ENCODE measurements around the gene HOXA10.

GRCh38 chr7:27157702-27158431 lies 16.3 kb downstream of the HOXA10 start:
- no peak for TF ChIP-seq EGR1 (IDR thresholded peaks at IDR 0.05; ENCODE audit: low read depth in 2 of 2)
- TF ChIP-seq CTCF (IDR thresholded peaks at IDR 0.05; ENCODE audit: low read depth, low read length, missing input control), result no peak
